Esophagus squamous epithelium (tissue), 5 donors: ENCODE data around the gene OR11A1. TPM values are rescaled to one million over a fixed set of nuclear protein-coding genes. Genes with fewer than 3 reads are reported as not detected.

Experiments
- DNase-seq: peaks from one replicate; lab custom pipeline; 2025; lab: John Stamatoyannopoulos, UW
- H3K27ac ChIP-seq, 4 donors: fragments of 200-600 bp; sonication (generic); one replicate each; pipeline ENCODE4 v1.5.1; 2016 to 2019; ENCODE audit warnings: mild to moderate bottlenecking in 1 of 4
- H3K27me3 ChIP-seq, 4 donors: fragments of 200-600 bp; sonication (generic); 1 replicate in 3 of 4; 2 replicates in 1 of 4; pipeline versions ENCODE4 v1.5.1 to v1.6.0; 2017 to 2021; ENCODE audit warnings: antibody characterized with exemption in 1 of 4
- H3K36me3 ChIP-seq, 3 donors: fragments of 200-600 bp; sonication (generic); one replicate each; pipeline ENCODE4 v1.5.1; 2016 to 2019
- H3K4me1 ChIP-seq, 3 donors: fragments of 200-600 bp; sonication (generic); one replicate each; pipeline ENCODE4 v1.5.1; 2017 to 2019
- H3K4me3 ChIP-seq, 4 donors: fragments of 200-600 bp; sonication (generic); 1 replicate in 3 of 4; 2 replicates in 1 of 4; pipeline ENCODE4 v1.5.1; 2016 to 2019; ENCODE audit warnings: mild to moderate bottlenecking in 2 of 4, moderate library complexity in 1 of 4
- H3K9me3 ChIP-seq, 3 donors: fragments of 200-600 bp; sonication (generic); one replicate each; pipeline ENCODE4 v1.5.1; 2016 to 2019
- CTCF ChIP-seq, 6 experiments: fragments of 450-650 bp in 4 of 6; fragments of 200-600 bp in 2 of 6; sonication (generic) in 2 of 6; IDR thresholded peaks; one replicate each; pipeline ENCODE4 v1.5.1; 2016 to 2019; ENCODE audit warnings: antibody characterized with exemption in 6 of 6, mild to moderate bottlenecking in 4 of 6, moderate library complexity in 4 of 6
- POLR2A ChIP-seq, 4 donors: fragments of 450-650 bp; IDR thresholded peaks; one replicate each; pipeline ENCODE4 v1.6.1; 2017; ENCODE audit warnings: antibody characterized with exemption in 4 of 4, mild to moderate bottlenecking in 4 of 4, moderate library complexity in 3 of 4
- WGBS, 2 donors: methylation state at CpG; one replicate each; pipeline ENCODE4 v1.1.5; 2018; 5-methylcytosine and 5-hydroxymethylcytosine counted together
- intact Hi-C: fragments of 100-400 bp; cut with DNase I; formaldehyde crosslinking; loops from one replicate; pipeline ENCODE4 v1.15.0; 2022
- total RNA-seq, 4 donors: library from RNA; depleted of rRNA; stranded (reverse); fragments of >200 nt; gene quantifications; one replicate each; pipeline ENCODE4 v1.1.0, GENCODE V29; 2016
- donor health status: DM: yes; HTN: yes; CAD: no.

The OR11A1 gene
- total RNA-seq = not detected

GRCh38 chr6:29456971-29457370 lies at the start of gene OR11A1, which contains the start of gene OR2H1:
OR11A1 (minus strand) TSS chr6:29457071; CDS start chr6:29427641, 29,430 bp downstream.
OR2H1 (plus strand) TSS chr6:29457155; CDS start chr6:29461770, 4,615 bp downstream.
- WGBS, 2 donors = 42 to 58% methylated on average over 2 of the region's 2 CpGs
- Histone ChIP-seq H3K4me3 (no peak within 1 kb of the TSS), H3K9me3 (no peaks in the 10 kb centered on the region), H3K27me3 (no peaks in the 10 kb centered on the region), H3K36me3 (no peaks in the 10 kb centered on the region), H3K27ac (no peak within 1 kb of the TSS), H3K4me1 (no peaks in the 10 kb centered on the region)
- TF ChIP-seq POLR2A (IDR thresholded peaks at IDR 0.05) (no peak), CTCF (IDR thresholded peaks at IDR 0.05) (no peak)
- no peak for DNase-seq
- intact Hi-C loops = no loop called here

- no peak overlapping the region for H3K4me3 ChIP-seq
- H3K36me3 ChIP-seq = no peaks in the 10 kb centered on the region
- TF ChIP-seq POLR2A (IDR thresholded peaks at IDR 0.05) (no peak), CTCF (IDR thresholded peaks at IDR 0.05) (no peak)
- no peaks in the 10 kb centered on the region for H3K4me1 ChIP-seq
- DNase-seq = no peak
- intact Hi-C loops = no loop called here
- H3K27me3 ChIP-seq = peaks cover 0 to 4% (median 0%) of the 10 kb centered on the region in 4 donors
- no peak overlapping the region for H3K27ac ChIP-seq
- WGBS, 2 donors = 58 to 85% methylated on average over 9 of the region's 11 CpGs
- H3K9me3 ChIP-seq = no peaks in the 10 kb centered on the region
Observed at GRCh38 chr6:29506446-29507067, 49.7 kb upstream of the OR11A1 start.

- Histone ChIP-seq H3K36me3 (no peaks in the 10 kb centered on the region), H3K27me3 (peaks cover 0 to 11% (median 0%) of the 10 kb centered on the region in 4 donors), H3K4me3 (no peak overlapping the region), H3K9me3 (no peaks in the 10 kb centered on the region), H3K27ac (no peak overlapping the region), H3K4me1 (no peaks in the 10 kb centered on the region)
- no peak for DNase-seq
- intact Hi-C loops = no loop called here
- TF ChIP-seq CTCF (IDR thresholded peaks at IDR 0.05) (no peak), POLR2A (IDR thresholded peaks at IDR 0.05) (no peak)
- no CpG with 5 or more reads among the region's 3 CpGs for WGBS, 2 donors
Observed at GRCh38 chr6:29505808-29506207, 48.9 kb upstream of the OR11A1 start.

GRCh38 chr6:29504961-29505360 lies 48.1 kb upstream of the OR11A1 start:
- no peak for DNase-seq
- intact Hi-C loops = no loop called here
- peaks cover 0 to 18% (median 0%) of the 10 kb centered on the region in 4 donors for H3K27me3 ChIP-seq
- WGBS, 2 donors = 76 to 100% methylated on average over 1 to 2 of the region's 2 CpGs
- H3K9me3 ChIP-seq = no peaks in the 10 kb centered on the region
- H3K36me3 ChIP-seq = no peaks in the 10 kb centered on the region
- no peaks in the 10 kb centered on the region for H3K4me1 ChIP-seq
- no peak for TF ChIP-seq POLR2A (IDR thresholded peaks at IDR 0.05)
- no peak for TF ChIP-seq CTCF (IDR thresholded peaks at IDR 0.05)
- H3K4me3 ChIP-seq = no peak overlapping the region
- H3K27ac ChIP-seq = no peak overlapping the region

GRCh38 chr6:29502597-29502996 lies 45.7 kb upstream of the OR11A1 start:
- no peak for TF ChIP-seq POLR2A (IDR thresholded peaks at IDR 0.05)
- no peak for TF ChIP-seq CTCF (IDR thresholded peaks at IDR 0.05)
- 81 to 88% methylated on average over 4 to 5 of the region's 5 CpGs for WGBS, 2 donors
- H3K27ac ChIP-seq = no peak overlapping the region
- no peaks in the 10 kb centered on the region for H3K9me3 ChIP-seq
- H3K36me3 ChIP-seq = no peaks in the 10 kb centered on the region
- intact Hi-C loops = no loop called here
- no peaks in the 10 kb centered on the region for H3K4me1 ChIP-seq
- DNase-seq = no peak
- peaks cover 0 to 20% (median 0%) of the 10 kb centered on the region in 4 donors for H3K27me3 ChIP-seq
- no peak overlapping the region for H3K4me3 ChIP-seq
